ENCODE data around the gene TMEM220. TPM values are rescaled to one million over a fixed set of nuclear protein-coding genes. Genes with fewer than 3 reads are reported as not detected.

Gene TMEM220
- total and polyA plus RNA-seq, 2 experiments from 2014 or later, result 0.54 to 9.5 TPM

- Histone ChIP-seq H3K4me2 (ENCODE audit: unreplicated experiment) (no peak overlapping the region), H3K27ac (no peak overlapping the region), H3F3A (ENCODE audit: insufficient read depth) (peaks cover 14% of the 10 kb centered on the region; the same call in 1 of the 2 replicates), H4K20me1 (ENCODE audit: insufficient read depth) (no peaks in the 10 kb centered on the region), H3K9me3 (ENCODE audit: low read depth) (no peaks in the 10 kb centered on the region), H3K4me1 (ENCODE audit: insufficient read depth) (peaks cover 21% of the 10 kb centered on the region), H3K27me3 (replicated peaks; ENCODE audit: insufficient read depth) (peaks cover 10% of the 10 kb centered on the region), H3K79me2 (ENCODE audit: insufficient read depth) (no peaks in the 10 kb centered on the region), H3K36me3 (ENCODE audit: low read depth) (no peaks in the 10 kb centered on the region), H3K4me3 (no peak overlapping the region), H2AFZ (no peak overlapping the region), H3K9me2 (ENCODE audit: insufficient read depth) (no peaks in the 10 kb centered on the region), H3K9ac (no peak overlapping the region)
- TF ChIP-seq EZH2 (IDR thresholded peaks at IDR 0.05; ENCODE audit: insufficient read depth, poor library complexity, severe bottlenecking) (no peak), EZH2phosphoT487 (IDR thresholded peaks at IDR 0.05; ENCODE audit: insufficient read depth, low read depth) (no peak)
- WGBS, 2 experiments (ENCODE audit: low coverage in 1 of 2, low lambda C conversion rate in 2 of 2, missing lambda C conversion rate in 2 of 2), result 39 to 40% methylated on average over 8 of the region's 8 CpGs
- DNase-seq, result peak; percentile 84
- in situ Hi-C loops (cut with MboI), result no loop called here
These were observed 13.6 kb upstream of the TMEM220 start for GRCh38 chr17:10743316-10744009.

GRCh38 chr17:10742431-10742830, 12.6 kb upstream of the TMEM220 start:
- Histone ChIP-seq H3K4me2 (ENCODE audit: unreplicated experiment) (no peak overlapping the region), H3K9ac (no peak overlapping the region), H3K4me1 (ENCODE audit: insufficient read depth) (peaks cover 21% of the 10 kb centered on the region), H3K27me3 (replicated peaks; ENCODE audit: insufficient read depth) (peaks cover 3% of the 10 kb centered on the region; the same call in 1 of the 2 replicates), H3K9me2 (ENCODE audit: insufficient read depth) (no peaks in the 10 kb centered on the region), H3K9me3 (ENCODE audit: low read depth) (no peaks in the 10 kb centered on the region), H3F3A (ENCODE audit: insufficient read depth) (peaks cover 14% of the 10 kb centered on the region; the same call in 1 of the 2 replicates), H3K79me2 (ENCODE audit: insufficient read depth) (no peaks in the 10 kb centered on the region), H3K36me3 (ENCODE audit: low read depth) (no peaks in the 10 kb centered on the region), H4K20me1 (ENCODE audit: insufficient read depth) (no peaks in the 10 kb centered on the region), H3K4me3 (no peak overlapping the region), H3K27ac (no peak overlapping the region), H2AFZ (no peak overlapping the region)
- TF ChIP-seq EZH2phosphoT487 (IDR thresholded peaks at IDR 0.05; ENCODE audit: insufficient read depth, low read depth) (no peak), EZH2 (IDR thresholded peaks at IDR 0.05; ENCODE audit: insufficient read depth, poor library complexity, severe bottlenecking) (no peak)
- WGBS, 2 experiments (ENCODE audit: low coverage in 1 of 2, low lambda C conversion rate in 2 of 2, missing lambda C conversion rate in 2 of 2), result 90 to 93% methylated on average over 6 of the region's 6 CpGs
- DNase-seq, result no peak
- in situ Hi-C loops (cut with MboI), result no loop called here

- H3K79me2 ChIP-seq (ENCODE audit: insufficient read depth), result no peaks in the 10 kb centered on the region
- in situ Hi-C loops (cut with MboI), result no loop called here
- H3K27ac ChIP-seq, result no peak overlapping the region
- WGBS, 2 experiments (ENCODE audit: low coverage in 1 of 2, low lambda C conversion rate in 2 of 2, missing lambda C conversion rate in 2 of 2), result 87 to 88% methylated on average over 10 of the region's 10 CpGs
- H3K27me3 ChIP-seq (replicated peaks; ENCODE audit: insufficient read depth), result no peaks in the 10 kb centered on the region; the same call in 1 of the 2 replicates
- no peaks in the 10 kb centered on the region for H4K20me1 ChIP-seq (ENCODE audit: insufficient read depth)
- H3K36me3 ChIP-seq (ENCODE audit: low read depth), result no peaks in the 10 kb centered on the region
- H3K4me1 ChIP-seq (ENCODE audit: insufficient read depth), result peaks cover 21% of the 10 kb centered on the region
- TF ChIP-seq EZH2phosphoT487 (IDR thresholded peaks at IDR 0.05; ENCODE audit: insufficient read depth, low read depth) (no peak), EZH2 (IDR thresholded peaks at IDR 0.05; ENCODE audit: insufficient read depth, poor library complexity, severe bottlenecking) (no peak)
- H3K4me2 ChIP-seq (ENCODE audit: unreplicated experiment), result no peak overlapping the region
- no peaks in the 10 kb centered on the region for H3K9me3 ChIP-seq (ENCODE audit: low read depth)
- no peak overlapping the region for H3K9ac ChIP-seq
- H3K4me3 ChIP-seq, result no peak overlapping the region
- no peaks in the 10 kb centered on the region for H3K9me2 ChIP-seq (ENCODE audit: insufficient read depth)
- H3F3A ChIP-seq (ENCODE audit: insufficient read depth), result peaks cover 14% of the 10 kb centered on the region; the same call in 1 of the 2 replicates
- no peak overlapping the region for H2AFZ ChIP-seq
- no peak for DNase-seq
These were observed 11.8 kb upstream of the TMEM220 start for GRCh38 chr17:10741416-10742135.

GRCh38 chr17:10739386-10739785, 9.6 kb upstream of the TMEM220 start:
- no peak overlapping the region for H3K27ac ChIP-seq
- 84 to 89% methylated on average over 5 of the region's 5 CpGs for WGBS, 2 experiments (ENCODE audit: low coverage in 1 of 2, low lambda C conversion rate in 2 of 2, missing lambda C conversion rate in 2 of 2)
- no peaks in the 10 kb centered on the region; the same call in 1 of the 2 replicates for H3K27me3 ChIP-seq (replicated peaks; ENCODE audit: insufficient read depth)
- no peaks in the 10 kb centered on the region for H3K36me3 ChIP-seq (ENCODE audit: low read depth)
- peaks cover 8% of the 10 kb centered on the region for H3K4me1 ChIP-seq (ENCODE audit: insufficient read depth)
- no peak overlapping the region for H3K9ac ChIP-seq
- H3K79me2 ChIP-seq (ENCODE audit: insufficient read depth), result no peaks in the 10 kb centered on the region
- no peaks in the 10 kb centered on the region for H3K9me3 ChIP-seq (ENCODE audit: low read depth)
- in situ Hi-C loops (cut with MboI), result loop anchor here (5.0 kb wide), 1 partner anchor 108 kb away; no protein-coding TSS in a partner anchor
- no peak overlapping the region for H3K4me2 ChIP-seq (ENCODE audit: unreplicated experiment)
- no peak for DNase-seq
- no peak overlapping the region for H3K4me3 ChIP-seq
- TF ChIP-seq EZH2 (IDR thresholded peaks at IDR 0.05; ENCODE audit: insufficient read depth, poor library complexity, severe bottlenecking), result no peak
- TF ChIP-seq EZH2phosphoT487 (IDR thresholded peaks at IDR 0.05; ENCODE audit: insufficient read depth, low read depth), result no peak
- no peaks in the 10 kb centered on the region for H4K20me1 ChIP-seq (ENCODE audit: insufficient read depth)
- H3F3A ChIP-seq (ENCODE audit: insufficient read depth), result peaks cover 6% of the 10 kb centered on the region; the same call in 1 of the 2 replicates
- H3K9me2 ChIP-seq (ENCODE audit: insufficient read depth), result no peaks in the 10 kb centered on the region
- H2AFZ ChIP-seq, result no peak overlapping the region

Measured in GM23248 (cell line).